HUDEP-2 (cell line): Measurements from ENCODE around the gene CSAD.
"Not testable (repeated sequence)": the region's sequence is repeated elsewhere in the genome, so short reads cannot be mapped to it uniquely, and the experiment has no call there.

Source experiments
- DNase-seq, 76 experiments: peaks; one replicate each; lab custom pipeline; 2025; ENCODE audit not compliant: unreplicated experiment in 76 of 76; lab: John Stamatoyannopoulos, UW

The CSAD gene

DNA sequence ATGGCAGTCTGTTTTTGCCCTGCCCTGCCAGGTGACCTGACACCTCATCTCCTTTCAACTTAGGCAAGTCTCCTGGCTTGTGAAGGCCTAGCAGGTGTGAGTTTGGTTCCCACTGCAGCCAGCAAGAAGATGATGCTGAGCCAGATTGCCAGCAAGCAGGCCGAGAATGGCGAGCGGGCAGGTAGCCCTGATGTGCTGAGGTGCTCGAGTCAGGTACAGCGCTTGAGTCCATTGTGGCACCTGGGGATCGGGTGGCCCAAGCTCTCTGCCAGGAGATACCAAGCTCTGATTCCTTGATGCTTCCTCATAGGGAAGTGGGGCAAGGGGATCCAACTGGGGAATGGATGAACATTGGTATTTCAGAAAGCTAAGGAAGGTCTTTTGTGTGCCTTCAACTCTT lies 4.1 kb upstream of the CSAD start:
- no peak for DNase-seq

DNA sequence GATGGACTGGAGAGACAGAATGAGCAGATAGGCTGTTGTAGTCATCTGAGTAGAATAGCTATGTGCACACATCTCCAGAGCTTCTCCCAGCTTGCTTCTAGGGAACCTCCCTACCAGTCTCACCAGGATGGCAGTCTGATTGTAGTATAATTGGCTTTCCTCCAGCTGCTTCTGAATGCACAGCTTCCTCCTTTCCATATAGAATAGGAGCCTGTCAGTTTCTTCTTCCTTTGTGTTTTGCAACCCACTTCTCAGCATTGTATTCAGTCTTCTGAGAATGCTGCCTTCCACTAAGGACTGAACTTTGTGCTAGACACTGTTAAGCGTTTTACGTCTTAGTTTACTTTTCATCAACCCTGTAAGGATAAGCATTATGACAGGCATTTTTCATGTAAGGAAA lies 2.2 kb upstream of the CSAD start:
- DNase-seq, result peak in 22 of 76 experiments; percentile 4 to 52 (median 25)

DNA sequence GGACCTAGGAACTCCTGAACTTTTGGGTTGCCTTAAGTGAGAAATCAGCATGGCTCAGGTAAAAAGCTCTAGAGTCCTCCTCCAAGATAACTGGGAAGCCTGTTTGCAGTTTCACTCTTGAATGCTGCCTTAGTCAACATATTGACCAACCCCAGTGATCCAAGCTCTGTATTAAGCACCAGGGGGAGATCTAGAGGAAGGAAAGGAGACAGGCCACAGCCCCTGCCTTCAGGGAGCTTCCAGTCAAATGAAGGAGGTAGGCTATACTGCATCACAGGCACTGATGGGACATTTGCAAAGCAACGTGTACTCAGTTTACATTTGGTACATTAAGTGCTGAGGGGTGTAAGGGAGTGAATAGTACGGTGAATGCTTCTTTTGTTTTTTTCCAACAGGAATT lies 1.2 kb upstream of the CSAD start:
- no peak for DNase-seq

DNA sequence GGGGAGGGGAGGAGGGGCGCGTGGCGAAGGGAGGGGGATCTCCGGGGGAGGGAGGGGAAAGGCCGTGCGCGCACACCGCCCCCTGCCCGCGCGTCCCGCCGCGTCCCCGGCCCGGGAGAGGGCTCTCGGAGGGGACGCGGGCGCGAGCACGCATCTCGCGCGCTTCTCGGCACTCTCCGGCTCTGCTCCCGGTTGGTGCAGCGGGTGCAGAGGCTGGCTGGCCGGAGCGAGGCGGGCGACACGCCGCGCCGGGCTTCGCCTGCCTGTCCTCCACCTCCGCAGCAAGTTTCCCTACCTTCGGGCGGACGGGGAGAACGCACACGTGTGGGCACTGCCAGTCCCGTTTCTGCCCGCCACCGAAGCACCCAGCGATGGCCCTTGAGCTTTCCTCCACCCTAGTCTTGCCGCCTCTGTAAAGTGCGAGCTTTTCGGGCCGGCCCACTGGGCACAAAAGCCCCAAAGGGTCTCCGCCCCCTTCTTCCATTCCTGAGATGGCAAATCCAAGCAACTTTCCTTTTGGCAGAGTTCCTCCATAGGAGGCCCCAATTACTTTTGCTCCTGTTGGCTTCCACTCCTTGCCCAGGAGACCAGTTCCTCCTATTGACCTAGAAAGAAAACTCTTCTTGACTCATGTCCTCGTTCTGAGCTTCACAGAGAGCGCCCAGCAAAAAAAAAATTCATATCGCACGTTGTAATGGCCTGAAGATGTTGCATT lies 363 bp upstream of the CSAD start:
- peak in 33 of 76 experiments; percentile 23 to 68 (median 55) for DNase-seq

DNA sequence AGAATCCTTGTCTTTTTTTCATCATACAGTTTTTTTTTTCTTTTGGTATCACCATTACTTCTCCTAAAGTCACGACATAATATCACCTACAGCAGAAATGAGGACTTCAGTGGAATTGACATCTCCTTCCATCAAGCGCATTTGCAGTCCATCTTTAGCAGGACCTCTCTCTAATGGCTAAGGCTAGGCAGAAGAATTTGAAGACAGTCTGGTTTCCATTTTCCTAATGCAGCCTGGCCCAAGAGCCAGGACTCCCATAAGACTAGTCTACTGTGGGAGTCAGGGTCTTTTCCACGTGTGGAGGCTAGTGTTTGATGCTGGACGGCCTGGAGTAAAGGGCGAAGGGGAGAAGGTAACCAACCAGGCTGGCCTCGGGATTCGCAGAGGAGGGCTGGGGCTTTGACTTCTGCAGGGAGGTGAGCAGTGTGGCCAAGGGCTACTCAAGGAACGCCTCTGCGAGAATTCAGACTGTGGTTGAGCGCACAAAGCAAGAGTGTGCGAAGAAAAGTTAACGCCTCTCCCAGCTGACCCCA lies 972 bp downstream of the CSAD start:
- DNase-seq, result peak in 16 of 76 experiments; percentile 24 to 74 (median 57)

DNA sequence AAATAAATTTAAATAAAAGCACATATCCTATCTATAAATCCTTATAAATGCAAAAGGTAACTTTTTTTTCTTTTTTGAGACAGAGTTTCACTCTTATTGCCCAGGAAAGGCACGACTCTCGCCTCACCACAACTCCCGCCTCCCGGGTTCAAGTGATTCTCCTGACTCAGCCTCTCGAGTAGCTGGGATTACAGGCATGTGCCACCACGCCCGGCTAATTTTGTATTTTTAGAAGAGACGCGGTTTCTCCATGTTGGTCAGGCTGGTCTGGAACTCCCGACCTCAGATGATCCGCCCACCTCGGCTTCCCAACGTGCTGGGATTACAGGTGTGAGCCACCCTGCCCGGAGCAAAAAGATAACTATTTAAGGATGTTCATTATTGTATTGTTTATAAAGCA lies 1.9 kb downstream of the CSAD start:
- not testable (repeated sequence) for DNase-seq

DNA sequence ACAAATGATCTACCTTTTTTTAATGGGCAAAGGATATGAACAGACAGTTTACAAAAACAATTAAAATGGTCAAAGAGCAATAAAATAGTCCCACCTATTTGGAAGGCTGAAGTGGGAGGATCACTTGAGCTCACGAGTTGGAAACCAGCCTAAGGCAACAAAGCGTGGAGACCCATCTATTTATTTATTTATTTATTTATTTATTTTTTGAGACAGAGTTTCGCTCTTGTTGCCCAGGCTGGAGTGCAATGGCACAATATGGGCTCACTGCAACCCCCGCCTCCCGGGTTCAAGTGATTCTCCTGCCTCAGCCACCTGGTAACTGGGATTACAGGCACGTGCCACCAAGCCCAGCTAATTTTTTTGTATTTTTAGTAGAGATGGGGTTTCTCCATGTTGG lies 3.3 kb downstream of the CSAD start:
- DNase-seq, result not testable (repeated sequence)

DNA sequence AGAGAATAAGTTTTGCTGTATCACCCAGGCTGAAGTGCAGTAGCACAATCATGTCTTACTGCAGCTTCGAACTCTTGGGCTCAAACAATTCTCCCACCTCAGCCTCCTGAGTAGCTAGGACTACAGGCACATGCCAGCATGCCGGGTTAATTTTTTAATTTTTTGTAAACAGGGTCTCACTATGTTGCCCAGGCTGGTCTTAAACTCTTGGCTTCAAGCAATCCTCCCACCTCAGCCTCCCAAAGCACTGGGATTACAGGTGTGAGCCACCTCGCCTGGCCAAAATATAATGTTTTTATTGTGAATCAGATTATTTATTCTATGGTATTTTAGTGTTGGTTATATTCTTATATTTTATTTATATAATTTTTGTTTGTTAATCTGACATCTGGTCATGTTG lies 4.0 kb downstream of the CSAD start:
- no peak for DNase-seq

DNA sequence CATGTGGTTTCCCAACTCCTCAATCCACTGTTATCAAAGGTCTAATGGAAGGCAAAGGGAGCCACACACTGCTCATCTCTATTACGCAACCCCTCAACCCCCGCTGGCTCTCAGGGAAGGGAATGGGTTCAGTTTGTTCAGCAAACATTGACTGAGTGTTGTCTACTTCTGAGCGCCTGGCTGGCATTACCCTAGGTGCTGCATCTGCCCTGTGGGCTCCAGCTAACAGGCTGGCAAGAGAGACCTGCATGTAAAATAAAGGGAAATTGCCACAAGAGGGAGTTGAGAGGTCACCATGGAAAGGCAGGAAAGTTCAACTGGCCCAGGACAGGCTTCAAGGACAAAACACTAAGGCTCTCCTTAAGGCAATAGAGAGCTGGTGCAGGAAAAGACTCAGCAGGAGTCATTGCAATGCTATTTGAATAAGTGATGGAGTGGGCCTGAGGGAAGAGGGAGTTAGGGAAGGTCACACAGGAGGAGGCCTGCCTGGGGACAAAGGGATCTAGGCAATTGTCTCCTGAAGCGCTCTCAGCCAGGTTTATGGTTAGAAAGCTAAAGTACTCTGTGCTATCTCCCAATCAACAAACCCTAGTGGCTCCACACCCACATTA lies 5.7 kb downstream of the CSAD start:
- peak in 15 of 76 experiments; percentile 9 to 42 (median 25) for DNase-seq

DNA sequence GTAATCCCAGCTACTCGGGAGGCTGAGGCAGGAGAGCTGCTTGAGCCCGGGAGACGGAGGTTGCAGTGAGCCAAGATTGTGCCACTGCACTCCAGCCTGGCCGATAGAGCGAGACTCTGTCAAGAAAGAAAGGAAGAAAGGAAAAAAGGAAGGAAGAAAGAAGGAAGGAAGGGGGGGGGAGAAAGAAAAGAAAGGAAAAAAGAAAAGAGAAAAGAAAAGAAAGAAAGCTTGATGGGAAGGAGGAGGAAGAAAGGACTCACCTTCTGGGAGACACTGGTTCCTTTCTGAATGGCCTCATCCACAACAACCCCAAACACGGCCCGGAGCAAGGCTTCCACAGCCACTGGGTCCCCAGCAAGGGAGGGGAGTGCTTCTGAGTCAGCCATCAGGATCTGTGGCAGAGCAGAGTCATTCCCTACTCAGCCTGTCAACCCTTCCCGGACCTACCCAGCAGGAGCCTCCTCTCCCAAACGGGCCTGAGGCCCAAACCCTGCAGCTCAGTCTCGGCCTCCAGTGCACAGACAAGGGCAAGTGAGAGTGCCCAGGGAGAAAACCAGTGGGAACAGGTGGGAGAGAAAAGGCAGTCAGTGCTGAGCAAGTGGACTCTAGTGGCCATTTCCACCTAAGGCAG lies 7.5 kb downstream of the CSAD start:
- no peak for DNase-seq

DNA sequence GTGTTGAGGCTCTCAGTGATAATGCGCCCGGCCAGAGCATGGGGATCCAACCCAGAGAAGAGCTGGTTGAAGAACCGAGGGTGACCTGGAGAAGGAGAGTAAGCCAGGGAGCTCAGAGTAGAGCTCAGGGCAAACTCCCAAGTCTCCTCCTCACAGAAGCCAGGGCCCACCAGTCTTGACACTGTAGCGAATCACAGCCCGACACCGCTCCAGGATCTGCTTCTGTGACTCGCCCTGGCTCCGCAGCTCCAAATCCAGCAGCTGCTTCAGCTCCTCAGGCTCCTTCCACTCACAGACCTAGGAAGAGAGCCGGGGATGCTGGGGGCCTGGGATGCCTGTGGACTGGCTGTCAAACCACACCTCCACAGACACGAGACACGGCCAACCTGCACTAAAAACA lies 8.4 kb downstream of the CSAD start:
- DNase-seq, result no peak

DNA sequence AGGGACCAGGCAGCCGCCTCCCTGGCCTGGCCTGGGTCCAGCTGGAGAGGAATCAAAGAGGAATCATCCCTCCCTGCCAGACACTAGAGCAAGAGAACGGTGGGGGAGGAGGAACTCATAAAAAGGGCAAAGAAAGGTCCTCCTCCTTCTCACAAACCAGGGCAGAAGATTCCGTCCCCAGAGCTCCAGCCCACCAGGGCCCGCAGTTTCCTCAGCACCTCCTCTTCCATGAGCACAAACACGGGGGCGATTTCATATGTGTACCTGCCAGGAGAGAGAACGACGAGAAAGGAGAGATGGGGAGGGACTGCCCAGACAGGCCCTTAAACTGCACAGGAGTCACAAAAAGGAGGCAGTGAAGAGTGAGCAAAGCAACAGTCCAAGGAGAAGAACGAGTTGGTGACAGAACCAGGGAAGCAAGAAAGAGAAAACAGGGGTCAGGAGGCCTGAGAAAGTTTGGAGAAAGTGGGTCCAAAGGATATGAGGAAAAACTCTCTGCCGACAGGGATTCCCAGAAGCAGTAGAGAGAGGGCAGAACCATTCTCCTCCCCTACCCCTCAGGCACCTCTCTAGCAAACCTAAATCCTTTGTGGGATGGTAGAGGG lies 8.9 kb downstream of the CSAD start:
- peak in 53 of 76 experiments; percentile 1 to 63 (median 29) for DNase-seq

DNA sequence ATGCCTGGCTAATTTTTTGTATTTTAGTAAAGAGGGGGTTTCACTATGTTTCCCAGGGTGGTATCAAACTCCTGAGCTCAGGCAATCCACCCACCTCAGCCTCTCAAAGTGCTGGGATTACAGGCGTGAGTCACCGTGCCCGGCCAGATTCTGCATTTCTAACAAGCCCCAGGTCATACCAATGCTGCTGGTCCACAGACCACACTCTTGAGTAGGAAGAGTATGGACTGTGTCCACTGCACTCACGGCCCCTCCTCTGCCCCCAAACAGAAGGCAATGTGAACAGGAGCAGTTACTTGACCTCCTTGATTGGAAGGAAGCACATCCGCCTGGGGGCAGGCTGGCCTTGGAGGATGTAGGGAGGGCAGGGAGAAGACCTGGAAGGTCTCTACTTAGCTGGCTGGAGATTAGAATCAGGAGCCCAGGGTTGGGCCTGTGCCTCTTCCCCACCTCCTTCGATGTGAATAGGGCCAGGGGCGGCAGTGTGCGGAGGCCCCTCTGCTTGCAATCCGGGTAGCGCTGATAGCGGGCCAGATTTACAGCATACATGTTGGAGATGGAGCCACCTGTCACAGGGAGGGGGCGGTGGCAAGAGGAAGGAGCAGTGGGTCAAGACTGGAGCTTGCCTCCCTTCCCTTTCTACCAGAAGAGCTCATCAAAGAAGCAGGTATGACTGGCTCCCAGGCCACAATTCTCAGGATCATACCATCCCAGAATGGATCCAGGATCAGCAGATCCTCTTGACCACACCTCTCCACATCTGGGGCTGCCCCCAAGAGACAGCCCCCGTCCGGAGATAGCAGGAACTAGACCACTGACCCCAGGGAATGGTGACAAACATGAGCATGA lies 9.6 kb downstream of the CSAD start:
- no peak for DNase-seq

DNA sequence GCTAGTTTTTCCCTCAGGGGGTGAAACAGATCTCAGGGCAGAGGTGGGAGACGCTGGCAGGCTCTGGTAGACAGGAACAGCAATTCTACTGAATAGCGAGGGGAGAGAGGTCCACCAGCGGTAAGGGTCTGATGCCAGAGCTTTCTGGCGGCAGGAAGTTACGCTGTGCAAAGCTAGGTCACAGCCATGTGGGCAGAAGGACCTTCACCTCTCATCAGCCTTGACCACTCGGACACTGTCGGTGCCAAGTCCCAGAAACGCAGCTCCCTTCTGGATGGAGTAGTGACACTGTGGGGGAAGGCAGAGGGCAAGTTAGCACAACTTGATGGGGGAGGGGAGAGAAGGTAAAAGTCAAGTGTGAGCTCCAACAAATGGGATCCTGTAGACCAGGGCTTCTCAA lies 10.5 kb downstream of the CSAD start:
- DNase-seq, result no peak

DNA sequence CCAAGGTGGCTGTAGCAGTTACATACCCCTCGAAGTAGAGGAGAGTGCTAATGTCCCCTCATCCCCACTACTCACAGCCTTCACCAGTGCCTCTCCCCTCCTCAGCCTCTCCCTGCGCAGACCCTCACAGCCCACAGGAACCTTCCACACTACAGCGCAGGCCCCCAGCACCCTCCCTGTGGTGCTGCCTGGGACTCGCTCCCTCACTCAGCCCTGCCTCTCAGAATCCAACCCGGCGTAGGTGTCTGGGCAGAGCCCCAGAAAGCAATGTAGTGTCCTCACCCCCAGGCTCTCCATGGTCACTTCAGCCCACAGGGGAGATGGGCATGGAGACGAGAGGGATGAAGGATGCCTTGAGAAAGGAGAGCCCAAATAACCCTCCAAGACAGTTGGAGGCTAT lies 11.1 kb downstream of the CSAD start:
- DNase-seq, result no peak

DNA sequence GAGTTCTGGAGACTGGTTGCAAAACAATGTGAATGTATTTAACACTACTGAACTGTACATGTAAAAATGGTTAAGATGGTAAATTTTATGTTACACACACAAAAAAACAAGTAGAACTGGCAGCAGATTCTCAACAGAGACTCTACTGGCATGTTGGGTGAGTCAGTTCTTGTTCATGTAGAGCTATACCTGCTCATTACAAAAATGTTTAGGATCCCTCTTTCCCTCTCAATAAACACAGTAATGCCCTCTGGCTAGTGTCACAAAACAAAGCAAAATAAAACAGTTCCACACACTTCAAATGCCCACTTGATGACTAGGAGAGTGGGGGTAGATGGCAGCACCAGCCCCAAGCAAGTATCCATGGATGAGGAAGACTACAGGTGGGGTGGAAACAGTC lies 13.9 kb downstream of the CSAD start:
- no peak for DNase-seq

DNA sequence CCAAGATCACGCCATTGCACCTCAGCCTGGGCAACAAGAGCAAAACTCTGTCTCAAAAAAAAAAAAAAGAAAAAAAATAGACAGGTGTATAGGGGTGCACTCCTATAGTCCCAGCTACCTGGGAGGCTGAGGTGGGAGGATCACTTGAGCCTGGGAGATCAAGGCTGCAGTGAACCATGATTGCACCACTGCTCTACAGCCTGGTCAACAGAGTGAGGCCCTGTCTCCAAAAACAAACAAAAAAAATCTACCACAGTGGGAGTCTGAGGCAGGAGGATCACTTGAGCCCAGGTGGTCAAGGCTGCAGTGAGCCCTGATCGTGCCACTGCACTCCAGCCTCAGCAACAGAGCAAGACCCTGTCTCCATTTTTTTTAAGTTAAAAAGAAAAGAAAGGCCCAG lies 17.7 kb downstream of the CSAD start:
- not testable (repeated sequence) for DNase-seq

DNA sequence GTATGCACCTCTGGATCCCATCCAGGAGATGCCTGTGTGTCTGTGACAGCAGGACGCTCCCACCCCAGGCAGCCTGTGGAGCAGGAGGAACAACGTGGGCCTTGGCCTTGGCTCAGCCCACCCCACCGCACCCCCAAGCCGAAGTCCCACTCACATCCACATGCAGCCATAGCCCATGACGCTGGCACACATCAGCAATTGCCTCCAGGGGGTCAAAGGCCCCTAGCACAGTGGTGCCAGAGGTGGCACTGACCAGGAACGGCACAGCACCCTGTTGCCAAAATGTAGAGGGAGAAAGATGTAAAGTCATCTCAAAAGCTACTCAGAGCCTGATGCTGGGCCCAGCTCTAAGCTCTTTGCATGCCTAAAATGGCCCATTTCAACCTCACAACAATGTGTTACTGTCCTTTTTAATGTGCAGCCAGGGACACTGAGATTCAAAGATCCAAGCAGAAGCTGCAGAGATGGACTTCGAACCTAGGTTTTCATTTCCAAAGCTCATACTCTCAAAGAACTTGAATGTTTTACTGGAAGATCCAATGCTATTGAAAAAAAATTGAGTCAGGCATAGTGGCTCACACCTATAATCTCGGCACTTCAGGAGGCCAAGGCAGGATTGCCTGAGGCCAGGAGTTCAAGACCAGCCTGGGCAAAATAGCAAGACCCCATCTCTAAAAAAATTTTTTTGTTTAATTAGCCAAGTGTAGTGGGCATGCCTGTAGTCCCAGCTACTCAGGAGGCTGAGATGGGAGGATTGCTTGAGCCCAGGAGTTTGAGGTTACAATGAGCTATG lies 19.4 kb downstream of the CSAD start:
- DNase-seq, result no peak

DNA sequence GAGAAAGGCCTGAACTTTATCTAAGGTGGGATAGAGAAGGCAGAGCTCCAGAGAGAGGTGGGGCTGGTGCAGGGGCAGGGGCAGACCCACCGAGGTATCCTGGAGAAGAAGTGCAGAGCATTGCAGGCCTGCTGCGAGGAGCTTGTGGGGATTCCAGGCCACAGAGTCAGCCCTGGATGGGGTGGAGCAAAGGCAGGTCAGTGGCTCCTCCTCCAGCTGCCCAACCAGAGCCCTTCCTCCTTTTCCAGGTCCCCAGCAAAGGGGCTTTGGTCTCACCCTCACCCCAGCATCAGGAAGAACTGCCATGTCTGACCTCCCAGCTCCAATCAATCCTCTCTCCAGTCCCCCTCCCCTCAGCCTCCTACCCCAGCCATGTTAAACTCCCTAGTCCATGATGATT lies 20.1 kb downstream of the CSAD start:
- no peak for DNase-seq

DNA sequence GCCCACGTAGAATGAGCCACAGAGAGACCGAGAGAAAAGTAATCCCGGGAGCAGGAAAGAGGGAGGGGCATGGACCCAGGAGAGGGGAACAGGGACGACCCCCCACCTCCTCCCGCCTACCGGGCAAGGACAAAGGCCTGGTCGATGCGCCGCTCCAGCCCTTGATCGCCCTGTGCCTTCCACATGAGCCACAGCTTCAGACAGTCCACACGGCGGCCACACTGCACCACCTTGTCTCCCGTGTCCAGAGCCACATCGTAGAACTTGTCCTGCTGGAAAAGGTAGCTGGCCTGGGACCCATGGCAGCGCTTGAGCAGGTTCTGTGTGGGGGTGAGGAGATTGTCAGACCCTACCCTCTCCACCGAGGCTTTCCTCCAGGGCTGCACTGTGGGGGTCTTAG lies 20.7 kb downstream of the CSAD start:
- no peak for DNase-seq
